ENCODE measurements around the gene HAL. TPM values are rescaled to one million over a fixed set of nuclear protein-coding genes. Genes with fewer than 3 reads are reported as not detected.

The HAL gene, protein sequence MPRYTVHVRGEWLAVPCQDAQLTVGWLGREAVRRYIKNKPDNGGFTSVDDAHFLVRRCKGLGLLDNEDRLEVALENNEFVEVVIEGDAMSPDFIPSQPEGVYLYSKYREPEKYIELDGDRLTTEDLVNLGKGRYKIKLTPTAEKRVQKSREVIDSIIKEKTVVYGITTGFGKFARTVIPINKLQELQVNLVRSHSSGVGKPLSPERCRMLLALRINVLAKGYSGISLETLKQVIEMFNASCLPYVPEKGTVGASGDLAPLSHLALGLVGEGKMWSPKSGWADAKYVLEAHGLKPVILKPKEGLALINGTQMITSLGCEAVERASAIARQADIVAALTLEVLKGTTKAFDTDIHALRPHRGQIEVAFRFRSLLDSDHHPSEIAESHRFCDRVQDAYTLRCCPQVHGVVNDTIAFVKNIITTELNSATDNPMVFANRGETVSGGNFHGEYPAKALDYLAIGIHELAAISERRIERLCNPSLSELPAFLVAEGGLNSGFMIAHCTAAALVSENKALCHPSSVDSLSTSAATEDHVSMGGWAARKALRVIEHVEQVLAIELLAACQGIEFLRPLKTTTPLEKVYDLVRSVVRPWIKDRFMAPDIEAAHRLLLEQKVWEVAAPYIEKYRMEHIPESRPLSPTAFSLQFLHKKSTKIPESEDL
- 0.17 TPM in 1 of 2 replicates, not detected in the other for total RNA-seq (2014; rRNA removed)
- polyA plus RNA-seq (2012) = not detected

DNA sequence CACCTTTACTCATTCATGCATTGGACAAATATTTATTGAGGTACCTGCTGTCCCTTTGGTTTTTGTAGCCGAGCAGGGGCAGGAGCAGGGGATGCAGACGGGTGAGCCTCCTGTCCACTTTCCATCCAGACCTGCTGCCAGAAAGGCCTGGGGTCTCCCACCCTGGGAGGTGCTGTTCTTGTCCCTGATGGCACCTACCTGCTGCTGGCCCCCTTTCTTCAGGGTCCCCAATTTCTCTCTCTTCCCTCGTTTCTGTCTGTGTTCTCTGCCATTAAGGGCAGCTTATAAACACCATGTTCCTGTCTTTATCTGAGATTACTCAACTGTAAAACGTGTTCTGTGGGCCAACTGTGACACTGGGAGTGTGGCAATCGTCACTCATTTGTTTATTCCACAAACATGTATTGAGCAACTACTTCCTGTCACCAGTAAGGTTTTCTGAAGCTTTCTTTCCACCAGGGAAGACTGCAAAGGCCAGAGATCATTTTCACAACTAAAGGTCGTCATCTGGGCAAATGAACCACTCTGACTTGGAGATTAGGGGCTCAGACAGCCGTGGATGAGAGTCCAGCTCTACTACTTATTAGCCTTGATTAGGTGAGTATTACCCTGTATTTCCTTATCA is at the start of gene HAL:
Gene HAL, minus strand, starts transcription at position 311 of the 625 bp plus-strand sequence. CDS start 434 bp downstream, outside the sequence.
- no peak for DNase-seq (ENCODE audit: low read depth)

DNA sequence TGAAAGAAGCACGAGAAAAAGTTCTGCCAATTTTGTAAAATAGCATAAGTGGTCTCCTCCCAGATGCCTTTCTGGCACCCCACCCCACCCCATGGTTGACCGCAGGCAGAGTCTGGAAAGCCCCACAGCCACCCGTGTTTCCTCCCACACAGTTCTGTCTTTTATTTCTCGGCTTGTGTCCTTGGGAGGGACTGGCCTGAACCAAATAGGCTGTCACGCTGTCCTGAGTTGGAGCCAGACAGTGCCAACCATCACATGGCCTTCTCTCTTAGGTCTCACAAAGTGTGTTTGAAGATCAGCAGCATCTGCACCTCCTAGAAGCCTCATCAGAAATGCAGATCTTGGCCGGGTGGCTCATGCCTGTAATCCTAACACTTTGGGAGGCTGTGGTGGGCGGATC is 49.4 kb upstream of the HAL start:
- DNase-seq (ENCODE audit: low read depth) = no peak

DNA sequence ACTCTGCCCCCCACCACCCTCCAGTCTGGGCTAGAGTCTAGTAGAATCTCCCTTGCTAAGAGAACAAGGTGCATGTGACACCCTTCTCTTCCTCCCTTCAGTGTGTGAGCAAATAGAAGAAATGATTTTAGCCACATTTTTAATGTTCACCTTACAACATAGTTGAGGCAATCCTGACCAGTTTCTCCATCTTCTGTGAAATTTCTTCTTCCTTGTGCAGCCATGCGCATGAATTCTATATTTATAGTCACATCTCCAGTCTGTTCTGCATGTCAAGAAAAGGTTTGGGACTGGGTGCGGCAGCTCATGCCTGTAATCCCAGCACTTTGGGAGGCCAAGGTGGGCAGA is 48.8 kb upstream of the HAL start:
- DNase-seq (ENCODE audit: low read depth) = no peak

DNA sequence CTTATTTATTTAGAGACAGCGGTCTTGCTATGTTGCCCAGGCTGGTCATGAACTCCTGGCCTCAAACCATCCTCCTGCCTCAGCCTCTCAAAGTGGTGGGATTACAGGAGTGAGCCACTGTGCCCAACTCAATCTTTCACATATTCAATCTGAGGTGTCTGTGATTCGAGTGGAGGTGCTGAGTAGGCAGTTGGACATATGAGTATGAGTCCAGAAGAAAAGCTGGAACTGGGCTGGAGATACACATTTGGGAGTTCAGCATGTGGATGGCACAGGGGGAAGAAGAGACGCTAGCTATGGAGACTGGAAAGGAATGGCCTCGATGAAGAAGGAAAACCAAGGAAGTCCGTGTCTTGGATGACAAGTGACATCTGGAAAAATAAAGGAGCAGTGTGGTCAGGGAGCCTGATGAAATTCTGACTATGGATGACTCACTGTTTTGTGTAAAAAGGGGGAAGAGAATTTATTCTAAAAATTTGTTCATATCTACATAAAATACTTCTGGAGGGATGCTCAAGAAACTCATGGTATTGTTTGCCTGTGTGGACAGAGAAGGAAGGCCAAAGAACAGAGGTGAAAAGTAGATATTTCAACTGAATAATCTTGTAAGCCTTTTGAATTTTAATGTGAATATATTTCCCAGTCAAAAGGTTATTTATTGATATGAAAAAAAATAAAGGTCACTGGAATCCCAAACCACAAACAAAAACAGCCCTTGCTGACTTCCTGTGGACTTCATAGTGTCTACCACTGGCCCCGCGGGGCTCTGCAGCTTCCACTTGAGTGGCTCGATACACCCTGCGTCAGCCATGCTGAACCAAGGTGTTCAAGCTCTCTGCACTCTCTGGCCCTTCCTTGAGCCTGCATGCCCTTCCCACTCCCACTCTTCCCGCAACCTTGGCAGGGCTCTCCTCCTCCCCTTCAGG is 48.1 kb upstream of the HAL start:
- DNase-seq (ENCODE audit: low read depth) = peak; percentile 89

DNA sequence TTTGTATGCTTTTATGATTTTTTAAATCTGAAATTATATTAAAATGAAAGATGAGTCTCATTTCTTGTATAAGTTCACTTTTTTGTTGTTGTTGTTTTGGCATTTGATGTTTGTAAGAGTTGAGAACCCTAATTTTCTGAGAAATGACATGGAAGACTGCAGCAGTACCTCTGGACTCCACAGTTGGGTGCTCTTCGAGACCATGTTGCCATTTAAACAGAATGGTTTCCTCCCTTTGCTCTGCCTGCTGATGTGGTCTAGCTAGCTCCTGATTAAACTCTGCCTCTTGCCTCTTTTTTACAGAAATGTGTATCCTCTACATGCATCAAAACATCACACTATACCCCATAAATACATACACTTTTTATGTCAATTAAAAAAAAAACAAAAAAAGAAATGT is 45.0 kb upstream of the HAL start:
- DNase-seq (ENCODE audit: low read depth) = no peak

DNA sequence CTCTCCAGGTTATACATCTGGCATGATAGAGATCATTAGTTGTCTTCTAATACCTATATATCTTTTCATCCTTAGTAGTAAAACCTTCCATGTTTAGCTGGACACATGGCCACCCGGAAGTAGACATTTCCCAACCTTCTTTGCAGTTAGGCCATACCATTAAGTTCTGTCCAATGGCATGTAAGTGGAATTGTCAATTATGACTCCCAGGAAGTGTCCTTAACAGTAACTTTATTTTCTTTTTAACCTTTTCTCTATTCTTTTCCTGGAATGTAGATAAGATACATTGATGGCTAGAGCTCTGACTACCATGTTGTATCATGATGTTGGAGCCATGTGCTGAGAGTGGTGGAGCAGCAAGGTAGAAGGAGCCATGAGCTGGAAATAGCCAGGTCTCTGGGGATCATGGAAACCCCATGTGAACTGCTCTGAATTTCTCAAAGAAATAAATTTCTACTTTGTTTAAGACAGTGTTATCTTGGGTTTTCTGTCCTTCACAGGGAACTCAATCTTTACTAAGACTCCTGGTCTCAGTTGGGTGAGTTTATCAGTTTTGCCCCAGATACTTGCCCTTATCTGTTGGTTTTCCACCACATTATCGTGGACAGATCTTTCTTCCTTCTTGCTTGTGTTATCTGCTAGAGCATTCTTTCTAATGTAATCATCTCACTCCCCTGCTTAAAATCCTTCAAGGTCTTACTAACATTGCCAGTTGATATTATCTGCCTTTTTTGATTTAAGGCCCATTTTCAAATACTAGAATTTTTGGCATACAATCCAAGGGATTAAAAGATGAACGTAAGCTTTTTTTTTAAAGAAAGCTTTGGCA is 44.4 kb upstream of the HAL start:
- no peak for DNase-seq (ENCODE audit: low read depth)

DNA sequence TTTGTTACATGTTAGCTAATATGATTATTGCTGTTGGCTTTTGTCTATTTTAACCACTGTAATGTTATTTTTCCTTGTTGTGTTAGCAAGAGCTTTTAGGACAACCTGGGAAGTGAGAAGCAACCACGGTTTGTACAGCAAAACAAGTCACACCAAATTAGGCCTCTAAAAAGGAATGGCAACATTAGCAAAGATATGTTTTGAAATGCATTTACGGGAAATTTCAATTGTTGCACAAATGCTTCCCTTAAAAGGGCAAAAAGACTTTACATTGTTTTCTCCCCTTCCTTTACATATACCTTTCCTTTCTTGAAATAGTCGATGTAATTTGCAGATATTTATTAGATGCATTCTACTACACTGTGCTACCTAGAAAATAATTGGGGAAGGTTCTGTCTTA is 43.4 kb upstream of the HAL start:
- no peak for DNase-seq (ENCODE audit: low read depth)

DNA sequence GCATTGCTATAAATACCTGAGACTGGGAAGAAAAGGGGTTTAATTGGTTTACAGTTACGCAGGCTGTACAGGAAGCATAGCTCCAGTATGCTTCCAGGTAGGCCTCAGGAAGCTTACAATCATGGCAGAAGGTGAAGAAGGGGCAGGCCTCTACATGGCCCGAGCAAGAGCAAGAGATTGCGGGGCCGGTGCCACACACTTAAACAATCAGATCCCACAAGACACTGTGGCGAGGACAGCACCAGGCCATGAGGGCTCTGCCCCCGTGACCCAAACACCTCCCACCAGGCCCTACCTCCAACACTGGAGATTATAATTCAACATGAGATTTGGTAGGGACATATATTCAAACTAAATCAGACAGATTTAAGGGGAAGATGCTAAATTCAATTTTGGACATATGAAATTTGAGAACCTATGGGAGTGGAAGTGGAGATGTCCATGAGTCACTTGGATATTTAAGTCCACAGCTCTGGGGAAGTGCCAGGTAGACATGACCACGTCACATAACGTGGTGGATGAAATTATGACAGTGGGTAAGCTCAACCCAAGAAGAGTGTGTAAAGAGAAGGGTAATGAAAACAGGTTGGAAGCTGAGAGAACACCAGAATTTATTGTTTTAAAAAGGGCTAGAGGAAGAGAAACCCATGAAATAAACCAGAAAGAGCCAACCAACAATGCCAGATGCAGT is 40.8 kb upstream of the HAL start:
- DNase-seq (ENCODE audit: low read depth) = peak; percentile 56

DNA sequence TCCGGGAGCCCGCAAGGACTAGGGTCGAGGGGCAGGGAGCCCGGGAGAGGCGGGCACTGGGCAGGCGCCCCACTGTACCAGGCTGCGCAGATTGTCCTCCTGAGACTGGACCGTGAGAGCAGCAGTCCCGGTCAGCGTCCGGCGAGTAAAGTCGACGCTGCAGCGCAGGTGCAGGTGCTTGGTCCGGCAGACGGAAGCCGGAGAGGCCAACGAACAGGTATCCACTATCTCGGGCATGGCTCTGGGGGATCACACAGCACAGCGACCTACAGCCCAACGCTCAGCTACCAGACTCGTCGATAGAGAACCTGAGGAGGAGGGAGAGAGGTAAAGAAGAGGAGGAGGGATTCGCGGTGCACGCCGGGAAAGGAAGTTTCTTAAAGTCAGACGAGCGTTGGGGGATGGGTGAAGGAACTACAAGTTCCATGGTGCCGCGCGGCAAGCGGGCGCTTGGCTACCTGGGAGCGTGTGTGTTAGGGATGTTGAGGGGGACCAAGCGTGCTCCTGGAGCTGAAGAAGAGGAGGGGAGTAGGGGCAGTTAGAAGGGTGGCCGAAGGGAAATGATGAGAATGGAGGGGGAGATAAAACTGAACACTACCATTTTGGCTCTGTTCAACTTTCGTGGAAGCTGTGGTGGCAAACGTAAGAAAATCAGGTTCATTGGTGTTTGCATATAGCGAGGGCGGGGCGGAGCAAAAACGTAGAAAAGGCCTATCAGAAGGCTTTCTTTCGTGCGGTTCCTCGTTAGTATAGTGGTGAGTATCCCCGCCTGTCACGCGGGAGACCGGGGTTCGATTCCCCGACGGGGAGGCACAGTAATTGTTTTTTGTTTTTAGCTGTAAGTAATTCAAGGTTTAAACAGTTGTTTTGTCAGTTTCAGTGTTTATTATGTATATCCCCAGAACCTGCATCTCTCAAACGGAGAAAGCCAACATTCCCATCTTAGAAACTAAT is 39.4 kb upstream of the HAL start, which contains the start of gene LTA4H:
Gene LTA4H, minus strand, starts transcription at position 305 of the 954 bp plus-strand sequence. Its CDS starts 68 bp downstream, at position 237.
- peak; percentile 97 for DNase-seq (ENCODE audit: low read depth)

DNA sequence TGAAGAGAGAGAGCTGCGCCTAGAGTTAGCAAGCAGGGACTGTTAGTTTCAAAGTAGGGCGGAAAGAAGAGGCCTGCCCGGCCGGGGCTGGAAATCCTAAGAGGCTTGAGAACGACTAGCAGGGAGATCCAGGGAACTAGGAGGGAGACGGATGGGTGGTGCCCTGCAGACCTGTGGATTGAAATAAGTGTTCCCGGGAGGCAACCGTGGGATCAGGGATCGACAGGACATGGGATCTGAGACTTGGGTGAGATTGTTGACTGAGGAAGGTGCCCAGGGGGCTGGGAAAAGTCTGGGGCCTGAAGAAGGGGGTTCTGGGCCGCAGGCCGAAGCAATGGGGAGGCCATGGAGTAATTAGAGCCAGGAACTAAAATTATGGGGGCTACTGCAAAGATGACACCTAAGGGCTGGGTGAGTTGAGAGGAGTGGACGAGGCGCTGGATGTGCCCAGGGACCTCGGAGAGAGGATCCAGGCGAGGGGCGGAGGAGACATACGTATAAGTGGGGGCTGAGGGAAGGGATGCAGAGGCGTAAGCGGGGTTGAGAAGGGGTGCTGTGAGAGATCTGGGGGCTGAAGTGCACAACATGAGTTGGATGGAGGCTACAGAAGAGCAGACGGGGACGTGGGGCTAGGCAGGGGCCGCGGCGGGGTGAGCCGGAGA is 38.6 kb upstream of the HAL start:
- DNase-seq (ENCODE audit: low read depth) = peak; percentile 18

DNA sequence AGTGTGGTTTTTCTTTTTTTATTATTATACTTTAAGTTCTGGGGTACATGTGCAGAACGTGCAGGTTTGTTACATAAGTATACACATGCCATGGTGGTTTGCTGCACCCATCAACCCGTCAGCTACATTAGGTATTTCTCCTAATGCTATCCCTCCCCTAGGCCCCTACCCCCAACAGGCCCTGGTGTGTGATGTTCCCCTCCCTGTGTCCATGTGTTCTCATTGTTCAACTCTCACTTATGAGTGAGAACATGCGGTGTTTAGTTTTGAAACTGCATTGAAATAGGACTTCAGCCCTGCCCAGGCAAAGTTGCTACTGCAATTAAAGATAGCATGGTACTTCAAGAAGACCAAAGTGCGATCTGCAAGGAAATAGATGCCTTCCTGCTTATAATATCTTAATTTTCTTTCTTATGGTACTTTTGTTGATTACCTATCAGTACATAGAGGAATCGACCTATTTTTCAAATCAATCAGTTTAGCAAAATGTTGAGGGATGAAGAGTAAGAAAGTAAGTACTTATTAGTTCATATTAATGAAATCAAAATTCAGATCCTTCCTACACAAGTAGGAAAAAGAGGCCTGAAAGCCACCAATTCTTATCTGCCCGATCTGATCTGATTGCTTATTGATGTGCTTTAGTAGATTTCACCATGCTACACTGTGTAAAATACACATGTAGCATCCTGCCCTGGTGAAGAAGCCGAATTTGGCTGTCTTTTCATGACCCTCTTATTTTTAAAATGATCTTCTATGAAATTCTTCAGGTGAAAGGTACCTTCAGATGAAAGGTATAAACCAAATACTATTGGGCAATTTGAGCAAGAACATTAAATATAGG is 37.6 kb upstream of the HAL start:
- no peak for DNase-seq (ENCODE audit: low read depth)

DNA sequence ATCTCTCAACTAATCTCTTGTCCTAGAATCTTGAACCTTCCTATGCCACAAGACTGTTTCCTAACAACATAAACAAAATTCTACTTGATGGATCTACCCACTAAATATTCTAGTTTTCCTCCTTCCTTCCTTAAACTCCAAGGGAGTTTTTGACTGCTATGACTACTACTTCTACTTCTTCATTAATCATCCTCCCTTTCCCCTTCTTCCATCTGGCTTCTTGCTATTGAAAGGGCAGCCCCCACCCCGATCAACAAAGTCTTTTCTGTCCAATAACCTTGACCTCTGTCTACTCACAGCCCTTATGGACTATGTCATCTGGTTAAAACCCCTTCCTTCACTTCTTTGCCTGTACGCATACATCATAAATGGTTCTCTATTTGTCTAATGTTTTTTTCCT is 33.7 kb upstream of the HAL start:
- DNase-seq (ENCODE audit: low read depth) = no peak

DNA sequence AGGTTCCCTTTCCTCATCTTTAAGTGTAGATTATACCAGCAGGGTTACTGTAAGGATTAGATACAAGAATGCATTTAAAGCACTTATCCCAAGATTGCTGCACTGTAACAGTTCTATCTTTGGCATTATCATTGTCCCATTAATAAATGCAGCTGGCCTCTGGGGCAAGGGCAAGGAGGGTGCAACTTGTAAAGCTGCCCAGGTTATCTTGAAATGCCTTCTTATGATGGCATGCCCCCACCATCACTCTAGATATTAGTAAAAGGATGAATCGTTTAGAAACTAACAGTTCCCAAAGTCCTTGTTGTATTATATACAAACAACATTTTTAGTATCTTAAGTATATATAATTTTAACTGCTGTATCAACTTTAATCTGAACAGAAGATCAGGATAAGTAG is 32.4 kb upstream of the HAL start:
- no peak for DNase-seq (ENCODE audit: low read depth)

DNA sequence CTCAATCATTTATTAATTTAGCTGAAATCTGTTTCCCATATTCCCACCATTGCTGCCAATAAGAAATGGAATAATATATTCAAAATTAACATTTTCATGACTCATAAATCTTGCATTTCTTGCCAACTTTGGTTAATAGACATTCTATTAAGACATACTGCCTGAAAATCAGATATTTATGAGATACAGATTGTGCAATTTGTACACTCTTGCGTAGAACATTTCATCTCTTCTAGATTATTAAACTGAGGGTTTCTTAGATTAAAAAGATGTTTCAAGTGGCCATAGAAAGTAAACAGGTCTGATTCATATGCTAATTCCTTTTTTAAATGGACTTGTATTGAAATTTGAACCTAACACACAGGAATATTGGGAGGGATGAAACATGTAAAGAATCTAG is 30.2 kb upstream of the HAL start:
- no peak for DNase-seq (ENCODE audit: low read depth)

DNA sequence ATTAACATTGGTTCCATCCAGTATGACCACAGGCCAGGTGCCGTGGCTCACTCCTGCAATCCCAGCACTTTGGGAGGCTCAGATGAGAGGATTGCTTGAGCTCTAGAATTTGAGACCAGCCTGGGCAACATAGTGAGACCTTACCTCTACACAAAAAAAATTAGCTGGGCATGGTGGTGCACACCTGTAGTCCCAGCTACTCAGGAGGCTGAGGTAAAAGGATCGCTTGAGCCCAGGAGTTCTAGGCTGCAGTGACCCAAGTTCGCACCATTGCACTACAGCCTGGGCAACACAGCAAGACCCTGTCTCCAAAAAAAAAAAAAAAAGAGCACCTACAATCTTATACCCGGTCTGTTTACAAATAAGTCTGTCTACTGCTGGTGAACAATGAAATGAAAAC is 29.4 kb upstream of the HAL start:
- no peak for DNase-seq (ENCODE audit: low read depth)

DNA sequence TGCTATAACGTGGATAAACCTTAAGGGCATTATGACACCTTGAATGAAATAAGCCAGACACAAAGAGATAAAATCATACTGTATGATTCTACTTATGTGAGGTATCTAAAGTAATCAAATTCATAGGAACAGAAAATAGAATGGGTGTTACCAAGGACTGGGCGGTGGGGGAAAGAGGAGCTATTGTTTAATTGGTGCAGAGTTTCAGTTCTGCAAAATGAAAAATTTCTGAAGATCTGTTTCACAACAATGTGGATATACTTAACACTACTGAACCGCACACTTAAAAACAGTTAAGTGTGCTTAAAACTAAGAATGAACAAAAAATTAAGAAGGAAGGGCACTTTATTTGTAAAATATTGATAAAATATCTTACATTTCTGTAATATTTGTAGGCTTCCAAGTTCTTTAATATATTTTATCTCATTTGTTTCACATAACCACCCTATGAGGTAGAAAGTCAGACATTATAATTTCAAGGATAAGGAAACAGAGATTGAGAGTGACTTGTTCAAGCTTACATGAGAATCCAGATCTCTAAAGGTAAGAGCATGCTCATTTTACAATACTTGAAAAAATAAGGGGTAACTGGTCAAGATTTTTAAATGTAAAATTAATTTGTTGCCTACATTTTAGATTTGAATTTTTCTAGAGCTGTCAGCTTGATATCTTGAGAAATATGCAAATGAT is 24.3 kb upstream of the HAL start:
- DNase-seq (ENCODE audit: low read depth) = no peak

DNA sequence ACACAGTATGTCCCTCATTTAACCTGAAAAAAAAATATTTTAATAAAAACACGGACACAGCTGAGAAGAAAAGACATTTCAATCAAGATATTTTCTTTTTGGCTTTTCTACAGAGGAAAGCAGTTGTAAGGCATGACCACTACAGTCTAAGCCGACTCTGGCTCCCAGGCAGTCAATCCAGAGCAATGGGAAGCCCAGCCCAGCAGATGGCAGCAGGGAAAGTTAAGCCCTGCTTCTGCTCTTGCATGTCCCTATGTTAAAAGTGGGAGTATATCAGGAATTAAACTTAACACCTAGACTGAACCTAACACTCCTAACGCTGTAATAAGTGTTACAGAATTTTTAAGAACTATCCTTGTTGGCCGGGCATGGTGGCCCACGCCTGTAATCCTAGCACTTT is 19.5 kb upstream of the HAL start:
- peak; percentile 32 for DNase-seq (ENCODE audit: low read depth)

Measured in LHCN-M2 (cell line).